HG02759 (cell line): Measurements from ENCODE around the gene MRPL49.

Experiments
- ATAC-seq: cut with Tn5 transposase; IDR thresholded peaks from one replicate; pipeline ENCODE4 v1.9.1; 2021; ENCODE audit warnings: mild to moderate bottlenecking, moderate library complexity; ENCODE audit not compliant: unreplicated experiment

The MRPL49 gene

DNA sequence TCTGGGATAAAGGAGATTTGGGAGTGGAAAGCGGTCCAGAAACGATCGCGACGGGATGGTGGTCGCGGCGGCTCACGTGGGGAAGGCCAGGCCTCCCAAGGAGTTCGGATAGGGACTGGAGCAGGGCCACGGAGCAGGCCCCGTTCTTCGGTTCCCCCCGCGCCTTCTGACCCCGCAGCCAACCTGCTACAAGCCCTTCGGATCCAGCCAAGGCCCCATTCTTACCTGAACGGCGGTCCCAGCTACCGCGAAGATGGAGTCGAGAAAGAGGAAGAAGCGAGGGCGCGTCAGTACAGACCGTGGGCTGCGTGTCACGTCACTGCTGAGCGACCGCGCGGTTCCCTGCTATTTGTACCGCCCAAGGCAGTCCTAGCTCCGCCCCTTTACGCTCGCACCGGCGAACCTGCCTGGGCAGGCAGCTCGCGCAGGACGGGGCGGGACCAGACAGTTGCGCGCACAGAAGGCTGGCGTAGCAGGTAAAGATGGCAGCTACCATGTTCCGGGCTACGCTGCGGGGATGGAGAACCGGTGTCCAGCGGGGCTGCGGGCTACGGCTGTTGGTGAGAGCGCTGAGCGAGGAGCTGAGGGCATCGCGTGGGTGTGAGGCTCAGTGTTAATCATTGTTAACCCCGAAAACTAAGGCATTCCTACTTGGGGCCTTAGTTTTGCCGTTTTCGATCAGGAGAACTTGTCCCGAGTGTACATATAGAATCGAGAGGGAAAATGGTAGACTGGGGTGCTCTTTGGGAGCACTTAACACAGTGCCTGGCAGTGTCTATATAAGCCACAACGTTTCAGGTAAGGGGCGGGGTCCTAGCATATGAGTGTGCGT is at the start of gene MRPL49, which contains the start of gene FAU:
MRPL49 (plus strand) TSS at position 457 of the 832 bp plus-strand sequence; CDS start at position 483, 26 bp downstream.
FAU (minus strand) TSS at position 270 of the 832 bp plus-strand sequence. CDS start 321 bp downstream, outside the sequence.
- ATAC-seq, result peak; percentile 72

DNA sequence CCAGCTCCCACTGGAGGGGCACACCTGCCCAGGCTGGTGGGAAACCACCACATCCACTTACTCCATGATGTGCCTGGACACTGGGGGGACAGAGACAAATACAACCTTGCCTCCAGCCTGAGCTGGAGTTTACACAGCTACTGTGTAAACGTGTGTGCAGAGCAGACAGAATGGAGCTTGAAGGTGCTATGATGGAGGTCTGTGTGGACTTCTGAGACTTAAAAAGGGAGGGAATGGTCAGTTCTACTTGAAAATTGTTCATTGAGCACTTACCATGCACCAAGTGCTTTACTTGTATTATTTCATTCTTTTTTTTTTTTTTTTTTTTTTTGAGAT is 49.5 kb upstream of the MRPL49 start:
- ATAC-seq, result no peak

DNA sequence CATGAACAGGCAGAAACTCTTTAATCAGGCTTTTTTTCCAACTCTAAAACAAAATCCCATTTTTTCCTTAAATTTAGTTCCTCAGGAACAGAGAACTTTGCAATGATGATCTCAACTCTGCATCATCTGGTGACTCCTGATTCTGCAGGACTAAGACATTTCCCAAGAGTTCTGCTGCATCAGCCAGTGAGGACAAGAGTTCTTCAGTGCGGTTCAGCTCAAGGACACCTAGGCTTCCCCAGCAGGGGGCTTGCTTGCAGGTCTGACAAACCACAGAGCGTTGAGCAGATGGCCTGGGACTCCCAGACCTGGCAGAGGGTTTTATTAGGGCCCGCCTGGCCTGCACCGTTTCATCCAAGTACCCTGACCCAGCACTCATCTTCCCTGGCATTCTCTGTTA is 44.7 kb upstream of the MRPL49 start:
- ATAC-seq, result no peak

DNA sequence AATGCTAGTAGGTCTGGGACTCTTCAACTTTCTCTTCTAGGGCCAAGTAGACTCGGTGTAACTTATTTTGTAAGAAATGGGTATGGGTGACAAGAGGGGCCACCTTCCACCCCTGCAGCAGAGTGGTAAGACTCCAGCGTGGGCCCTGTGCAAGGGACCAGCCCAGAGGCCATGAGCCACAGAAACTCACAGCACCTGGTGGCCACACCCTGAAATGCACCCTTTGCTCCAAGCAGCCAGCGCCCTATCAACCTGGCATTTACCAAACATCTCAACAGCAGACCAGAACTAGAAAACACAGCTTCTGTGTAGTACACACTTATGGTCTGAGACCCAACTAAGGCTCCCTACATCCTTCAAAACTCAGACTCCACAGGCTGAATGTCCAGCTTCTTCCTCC is 44.0 kb upstream of the MRPL49 start:
- ATAC-seq, result no peak

DNA sequence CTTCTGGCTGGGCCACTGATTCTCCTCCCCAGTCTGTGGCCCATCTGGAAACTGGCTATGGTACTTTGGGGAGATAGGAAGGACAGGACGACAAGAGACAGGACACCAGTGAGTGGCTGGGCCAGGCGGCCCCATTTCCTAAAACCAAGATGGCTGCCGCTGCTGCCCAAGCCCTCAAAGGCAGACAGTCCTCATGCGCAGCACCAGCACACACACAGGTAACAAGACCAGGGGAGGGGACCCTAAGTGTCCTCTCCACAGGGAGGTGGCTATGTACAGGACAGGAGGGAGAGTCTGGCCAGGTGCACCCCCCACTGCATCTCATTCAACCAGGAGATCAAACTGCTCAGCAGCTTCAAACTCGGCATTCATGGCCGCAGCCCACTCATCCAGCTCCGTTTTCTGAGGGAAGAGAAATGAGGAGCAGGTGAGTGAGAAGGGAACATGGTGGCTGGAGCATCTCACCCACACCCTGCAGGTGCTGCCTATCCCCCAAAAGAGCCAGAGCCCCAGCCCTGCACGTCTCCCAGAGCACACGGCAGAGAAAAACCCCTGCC is 43.3 kb upstream of the MRPL49 start:
- ATAC-seq, result no peak

DNA sequence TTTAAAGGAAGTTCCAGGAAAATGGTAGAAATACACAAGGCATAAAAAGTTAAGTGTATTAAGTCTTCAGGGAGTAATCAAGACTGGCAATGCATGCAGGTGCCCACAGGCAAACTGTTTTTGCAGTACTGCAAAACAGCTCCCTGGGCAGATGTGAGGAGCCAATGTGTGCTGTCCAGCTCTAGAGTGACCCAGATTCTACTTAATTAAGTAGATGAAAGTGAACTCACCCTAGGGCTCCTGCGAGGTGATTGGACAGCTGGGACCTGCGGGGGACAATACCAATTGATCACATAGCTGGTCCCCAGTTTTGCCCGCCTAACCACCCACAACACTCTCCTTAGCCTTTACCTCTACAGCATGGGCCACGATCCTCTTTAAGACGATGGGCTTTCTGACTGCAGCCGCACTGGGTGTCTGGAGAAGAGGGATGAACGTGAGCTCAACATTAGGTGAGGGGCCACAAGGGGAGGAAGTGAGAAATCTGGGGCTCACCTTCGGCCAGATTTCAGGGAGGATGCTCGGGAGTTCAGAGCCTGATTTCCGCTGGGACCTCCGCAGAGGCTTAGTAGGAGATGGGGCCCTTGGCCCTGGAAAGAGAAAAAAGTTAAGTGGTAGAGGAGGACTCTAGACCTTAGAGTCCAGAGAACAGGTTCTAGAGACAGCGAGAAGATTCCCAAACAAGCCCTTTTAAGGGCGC is 38.8 kb upstream of the MRPL49 start:
- ATAC-seq, result peak; percentile 17

DNA sequence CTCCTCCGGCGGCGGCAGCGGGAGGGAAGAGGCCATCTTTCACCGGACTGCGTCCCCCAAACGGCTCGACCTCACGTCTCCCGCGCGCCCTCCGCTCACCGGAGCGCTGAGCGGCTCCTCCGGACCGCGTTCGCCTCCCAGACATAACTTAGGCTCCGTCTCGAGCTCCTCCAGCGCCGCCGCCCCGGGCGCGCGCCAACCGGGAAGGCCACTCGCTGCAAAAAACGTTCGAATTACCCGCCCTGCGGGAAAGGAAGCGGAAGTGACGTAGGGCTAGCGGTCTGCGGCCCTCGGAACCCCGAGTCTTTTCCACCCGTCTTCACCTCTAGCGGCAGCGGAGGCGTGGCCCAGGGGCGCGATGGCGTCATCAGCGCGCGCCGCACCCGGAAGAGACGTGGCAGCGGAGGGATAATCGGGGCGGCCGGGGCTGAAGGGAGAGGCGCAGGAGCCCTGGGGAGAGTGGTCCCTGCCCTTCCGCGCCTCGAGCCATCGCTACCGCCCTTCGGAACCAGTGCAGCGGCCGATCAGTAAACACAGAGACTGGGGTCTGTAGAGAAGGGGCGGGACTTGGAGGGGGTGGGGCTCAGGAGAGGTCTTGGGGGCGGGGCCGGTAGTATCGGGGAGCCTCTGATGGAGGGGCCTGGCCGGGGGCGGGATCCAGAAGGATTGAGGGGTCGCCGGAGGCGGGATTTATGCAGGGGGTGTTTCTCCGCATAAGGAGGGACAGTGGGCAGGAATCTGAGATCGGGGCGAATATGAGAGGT is 38.1 kb upstream of the MRPL49 start, which contains the start of the genes CDCA5 and ZFPL1:
CDCA5 (minus strand) TSS at position 207 of the 764 bp plus-strand sequence; CDS start at position 145, 62 bp downstream.
ZFPL1 (plus strand) TSS at position 389 of the 764 bp plus-strand sequence. CDS start 477 bp downstream, outside the sequence.
- peak; percentile 84 for ATAC-seq

DNA sequence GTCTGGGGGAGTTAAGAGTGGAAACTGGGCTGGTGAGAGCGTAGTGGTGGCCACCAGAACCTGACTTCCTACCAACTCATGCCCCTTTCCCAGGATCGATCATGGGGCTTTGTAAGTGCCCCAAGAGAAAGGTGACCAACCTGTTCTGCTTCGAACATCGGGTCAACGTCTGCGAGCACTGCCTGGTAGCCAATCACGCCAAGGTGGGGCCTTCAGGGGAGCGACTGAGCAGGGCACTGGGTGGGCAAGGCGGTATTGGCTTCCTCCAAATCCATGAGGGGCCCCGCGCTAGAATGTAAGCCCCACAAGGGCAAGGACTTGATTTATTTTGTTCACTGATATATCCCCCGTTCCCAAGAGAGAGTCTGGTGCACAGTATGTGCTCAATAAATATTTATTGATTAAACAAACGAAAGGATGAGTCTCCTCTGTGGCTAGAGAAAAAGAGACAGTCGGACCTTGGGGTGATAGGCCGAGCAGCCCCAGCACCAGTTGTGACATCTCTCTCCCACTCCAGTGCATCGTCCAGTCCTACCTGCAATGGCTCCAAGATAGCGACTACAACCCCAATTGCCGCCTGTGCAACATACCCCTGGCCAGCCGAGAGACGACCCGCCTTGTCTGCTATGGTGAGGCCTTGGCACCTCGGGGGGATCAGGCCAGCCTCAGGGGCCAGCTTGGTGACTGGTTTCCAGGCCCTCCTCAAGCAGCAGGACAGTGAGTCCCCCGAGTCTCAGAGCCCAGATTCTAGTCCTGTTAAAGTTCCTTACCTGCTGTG is 37.3 kb upstream of the MRPL49 start:
- no peak for ATAC-seq

DNA sequence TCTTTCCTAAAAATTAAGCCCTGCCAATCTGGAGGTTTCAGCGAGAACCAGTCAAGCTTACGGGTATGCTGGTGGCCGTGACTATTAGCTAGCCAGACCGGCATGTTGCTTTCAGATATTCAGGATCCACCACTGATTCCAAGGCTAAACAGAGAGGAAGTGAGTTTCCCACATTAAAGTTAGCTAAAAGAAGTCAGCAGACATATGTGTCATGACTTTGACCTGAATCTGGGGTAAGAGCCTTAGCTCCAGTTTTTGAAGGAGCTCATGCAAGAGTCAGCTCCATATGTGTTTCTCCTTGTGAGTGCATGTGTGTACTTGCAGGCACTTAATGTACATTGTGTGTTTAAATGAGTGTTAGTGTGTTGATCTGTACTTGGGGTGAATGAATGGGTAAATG is 36.7 kb upstream of the MRPL49 start:
- ATAC-seq, result no peak

DNA sequence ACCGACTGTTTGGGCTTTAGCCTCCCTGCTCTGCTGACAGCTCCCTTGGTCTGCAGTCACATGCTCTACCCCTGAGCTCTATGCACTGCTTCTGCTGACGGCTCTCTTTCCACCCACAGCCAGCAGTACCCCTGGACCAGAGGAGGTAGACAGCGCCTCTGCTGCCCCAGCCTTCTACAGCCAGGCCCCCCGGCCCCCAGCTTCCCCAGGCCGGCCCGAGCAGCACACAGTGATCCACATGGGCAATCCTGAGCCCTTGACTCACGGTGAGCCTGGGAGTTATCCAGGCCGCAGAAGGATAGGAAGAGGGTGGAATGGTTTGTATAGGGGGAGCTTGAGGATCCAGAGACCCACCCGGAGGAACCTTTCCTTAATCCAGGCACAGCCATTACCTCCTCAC is 35.3 kb upstream of the MRPL49 start:
- ATAC-seq, result no peak

DNA sequence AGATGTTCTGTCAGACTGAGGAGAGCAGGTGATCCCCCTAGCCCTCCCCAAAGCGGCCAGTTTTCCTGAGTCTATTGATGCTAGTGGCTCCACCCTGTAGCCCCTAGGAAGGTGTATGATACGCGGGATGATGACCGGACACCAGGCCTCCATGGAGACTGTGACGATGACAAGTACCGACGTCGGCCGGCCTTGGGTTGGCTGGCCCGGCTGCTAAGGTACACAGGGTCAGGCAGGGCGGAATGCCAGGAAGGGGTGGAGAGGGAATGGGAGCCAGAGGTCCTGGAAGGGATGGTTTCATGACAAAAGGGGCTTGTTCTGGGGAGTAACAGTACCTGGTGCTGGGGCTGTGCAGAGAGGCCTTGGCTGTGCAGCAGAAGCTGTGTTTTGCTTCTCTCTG is 34.9 kb upstream of the MRPL49 start:
- no peak for ATAC-seq

DNA sequence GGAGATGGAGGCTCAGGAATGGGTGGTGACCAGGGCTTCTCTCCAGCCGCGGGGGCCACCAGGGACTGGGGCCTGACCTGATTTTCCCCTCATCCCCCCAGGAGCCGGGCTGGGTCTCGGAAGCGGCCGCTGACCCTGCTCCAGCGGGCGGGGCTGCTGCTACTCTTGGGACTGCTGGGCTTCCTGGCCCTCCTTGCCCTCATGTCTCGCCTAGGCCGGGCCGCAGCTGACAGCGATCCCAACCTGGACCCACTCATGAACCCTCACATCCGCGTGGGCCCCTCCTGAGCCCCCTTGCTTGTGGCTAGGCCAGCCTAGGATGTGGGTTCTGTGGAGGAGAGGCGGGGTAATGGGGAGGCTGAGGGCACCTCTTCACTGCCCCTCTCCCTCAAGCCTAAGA is 34.3 kb upstream of the MRPL49 start:
- no peak for ATAC-seq

DNA sequence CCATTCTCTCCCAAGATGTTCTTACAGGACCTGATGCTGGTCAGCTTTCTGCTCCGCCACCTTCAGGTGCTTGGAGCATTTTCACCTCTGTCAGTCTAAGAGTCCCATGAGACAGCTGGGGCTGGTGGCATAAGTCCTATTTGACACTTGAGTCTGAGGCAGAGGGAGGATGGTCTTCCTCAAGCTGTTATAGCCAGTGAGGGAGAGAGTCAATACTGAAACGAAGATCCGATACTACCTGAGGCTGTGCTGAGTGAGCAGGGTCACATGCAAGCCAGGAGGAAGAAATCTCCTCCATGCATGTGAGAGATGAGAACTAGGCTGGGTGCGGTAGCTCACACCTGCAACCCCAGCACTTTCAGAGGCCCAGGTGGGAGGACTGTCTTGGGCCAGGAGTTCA is 32.5 kb upstream of the MRPL49 start:
- no peak for ATAC-seq

DNA sequence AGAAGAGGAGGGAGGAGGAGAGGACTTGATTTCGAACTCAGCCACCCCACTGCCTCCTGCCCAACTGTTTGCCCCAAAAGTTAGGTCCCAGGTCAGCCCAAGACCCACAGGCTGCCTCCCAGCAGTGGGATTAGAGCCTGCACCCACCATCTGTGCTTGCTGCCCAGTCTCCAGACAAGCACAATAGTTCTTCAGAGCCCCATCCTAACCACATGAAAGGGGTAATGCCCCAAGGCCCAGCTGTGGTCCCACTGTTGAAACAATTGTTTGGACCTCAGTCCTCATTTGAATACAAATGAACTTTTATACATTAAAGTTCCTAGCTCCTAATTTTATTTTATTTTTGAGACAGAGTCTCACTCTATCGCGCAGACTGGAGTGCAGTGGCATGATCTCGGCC is 31.5 kb upstream of the MRPL49 start:
- ATAC-seq, result no peak

DNA sequence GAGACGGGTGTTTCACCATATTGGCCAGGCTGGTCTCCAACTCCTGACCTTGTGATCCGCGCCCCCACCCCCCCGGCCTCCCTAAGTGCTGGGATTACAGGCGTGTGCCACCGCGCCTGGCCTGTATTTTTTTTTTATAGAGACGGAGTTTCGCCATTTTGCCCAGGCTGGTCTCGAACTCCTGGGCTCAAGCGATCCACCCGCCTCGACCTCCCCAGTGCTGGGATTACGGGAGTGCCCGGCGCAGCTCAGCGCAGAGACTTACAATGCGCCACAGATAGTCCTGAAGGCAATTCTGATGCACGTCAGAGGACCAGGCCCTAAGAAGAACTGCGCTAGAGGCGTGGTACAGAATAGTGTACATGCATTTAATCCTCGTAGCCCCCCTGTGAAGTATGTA is 26.7 kb upstream of the MRPL49 start:
- ATAC-seq, result no peak

DNA sequence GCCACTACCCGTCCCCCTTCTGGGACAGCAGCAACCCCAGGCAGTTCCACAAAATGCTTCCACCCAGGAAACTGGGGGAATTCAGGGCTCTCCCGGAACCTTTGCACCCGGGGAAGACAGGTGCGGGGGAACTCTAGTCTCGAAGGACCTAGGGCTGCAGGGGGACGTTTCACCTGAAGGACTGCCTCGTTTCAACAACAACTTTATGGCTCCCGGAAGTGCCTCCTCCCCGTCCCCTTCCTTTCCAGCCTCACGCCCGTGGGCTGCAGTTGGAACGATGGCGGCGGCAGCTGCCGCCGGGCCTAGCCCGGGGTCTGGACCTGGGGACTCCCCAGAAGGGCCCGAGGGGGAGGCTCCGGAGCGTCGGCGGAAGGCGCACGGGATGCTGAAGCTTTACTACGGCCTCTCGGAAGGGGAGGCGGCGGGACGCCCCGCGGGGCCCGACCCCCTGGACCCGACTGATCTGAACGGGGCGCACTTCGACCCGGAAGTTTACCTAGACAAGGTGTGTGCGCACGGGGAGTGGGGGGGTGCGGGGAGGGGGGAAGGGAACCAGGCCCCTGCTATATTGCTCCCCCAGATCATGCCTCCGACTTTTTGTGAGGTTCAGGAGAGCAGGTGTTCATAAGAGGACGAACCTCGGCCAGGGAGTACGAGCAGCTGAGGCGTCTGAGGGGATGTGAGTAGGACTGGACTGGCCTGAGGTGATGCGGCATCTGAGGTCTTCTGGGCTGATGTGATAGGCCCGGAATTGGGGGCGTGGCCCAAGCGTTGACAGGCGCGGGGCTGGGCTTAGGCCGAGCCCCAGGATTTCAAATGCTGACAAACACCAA is 25.9 kb upstream of the MRPL49 start, which contains the start of gene VPS51:
VPS51 (plus strand) TSS at position 241 of the 833 bp plus-strand sequence; CDS start at position 278, 37 bp downstream.
- ATAC-seq, result peak; percentile 85

DNA sequence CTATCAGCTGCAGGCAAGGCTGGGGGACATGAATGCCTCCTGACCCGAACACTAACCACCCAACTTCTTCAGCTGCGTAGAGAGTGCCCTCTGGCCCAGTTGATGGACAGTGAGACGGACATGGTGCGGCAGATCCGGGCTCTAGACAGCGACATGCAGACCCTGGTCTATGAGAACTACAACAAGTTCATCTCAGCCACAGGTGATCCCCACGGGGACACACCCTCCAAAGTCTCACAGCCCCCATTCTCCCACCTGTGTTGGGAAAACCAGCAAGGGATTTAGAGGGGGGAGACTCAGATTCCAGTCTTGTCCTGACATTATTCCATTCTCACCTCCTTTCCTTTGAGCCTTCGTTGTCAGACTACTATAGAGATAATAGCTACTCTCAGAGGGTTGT is 25.2 kb upstream of the MRPL49 start:
- no peak for ATAC-seq

DNA sequence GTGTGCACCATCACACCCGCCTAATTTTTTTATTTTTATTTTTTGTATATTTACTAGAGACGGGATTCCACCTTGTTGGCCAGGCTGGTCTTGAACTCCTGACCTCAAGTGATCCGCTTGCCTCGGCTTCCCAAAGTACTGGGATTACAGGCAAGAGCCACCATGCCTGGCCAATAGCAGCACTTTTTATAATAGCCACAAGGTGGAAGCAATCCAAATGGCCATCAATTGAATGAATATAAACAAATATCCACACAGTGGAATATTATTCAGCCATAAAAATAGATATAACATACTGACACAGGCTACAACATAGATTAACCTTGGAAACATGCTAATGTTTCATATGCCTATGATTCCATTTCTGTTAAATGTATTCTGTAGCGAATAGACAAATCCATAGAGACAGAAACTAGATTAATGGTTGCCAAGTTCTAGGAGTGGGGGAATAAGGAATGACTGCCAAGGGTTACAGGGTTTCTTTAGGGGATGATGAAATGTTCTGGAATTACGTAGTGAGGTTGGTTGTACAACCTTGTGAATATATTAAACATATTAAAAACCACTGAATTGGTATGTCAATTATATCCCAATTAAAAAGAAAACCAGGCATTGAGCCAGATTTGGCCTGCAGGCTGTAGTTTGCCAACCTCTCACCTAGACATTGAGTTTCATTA is 21.3 kb upstream of the MRPL49 start:
- no peak for ATAC-seq
